A549 (cell line): Measurements from ENCODE around the gene B9D1.

Source experiments
- CEBPB ChIP-seq, 2 experiments: fragments of >200 bp in 1 of 2; sonication (Bioruptor Twin) in 1 of 2; formaldehyde crosslinking in 1 of 2; IDR thresholded peaks; 2 replicates each; pipeline ENCODE4 v1.6.1; 2012 to 2016
- CTCF ChIP-seq: fragments of >200 bp; sonication (Bioruptor Twin); formaldehyde crosslinking; IDR thresholded peaks from 3 replicates; pipeline ENCODE4 v1.5.1; 2016
- JUNB ChIP-seq: fragments of >200 bp; sonication (Bioruptor Twin); formaldehyde crosslinking; IDR thresholded peaks from 2 replicates; pipeline ENCODE4 v1.6.1; 2016
- POLR2A ChIP-seq: IDR thresholded peaks from 2 replicates; pipeline ENCODE4 v1.6.1; 2012; ENCODE audit warnings: mild to moderate bottlenecking, low read length
- RAD21 ChIP-seq, 2 experiments: fragments of >200 bp in 1 of 2; sonication (Bioruptor Twin) in 1 of 2; formaldehyde crosslinking in 1 of 2; IDR thresholded peaks in 1 of 2; conservative IDR thresholded peaks in 1 of 2; 2 replicates in 1 of 2; 3 replicates in 1 of 2; pipeline ENCODE4 v1.6.1; 2012 to 2018; ENCODE audit warnings: inconsistent platforms in 1 of 2
- SMC3 ChIP-seq: fragments of >200 bp; sonication (Bioruptor Twin); formaldehyde crosslinking; IDR thresholded peaks from 3 replicates; pipeline ENCODE4 v1.6.1; 2018; ENCODE audit warnings: inconsistent platforms
- ZC3H11A ChIP-seq: fragments of 450-650 bp; IDR thresholded peaks from 2 replicates; pipeline ENCODE4 v1.6.1; 2014; ENCODE audit warnings: antibody characterized with exemption, mild to moderate bottlenecking

GRCh38 chr17:19325542-19325941 lies 37.0 kb downstream of the B9D1 start:
- TF ChIP-seq RAD21 (conservative IDR thresholded peaks at IDR 0.05 in 1 of 2, IDR thresholded peaks at IDR 0.05 in 1 of 2) (no peak), CTCF (no peak), CEBPB (IDR thresholded peaks at IDR 0.05) (no peak), POLR2A (no peak), ZC3H11A (no peak), JUNB (no peak), SMC3 (no peak)
